Activated CD8-positive, alpha-beta T cell treated with anti-CD3 and anti-CD28 coated beads for 36 hours (primary cell): Measurements from ENCODE around the gene ROPN1L. TPM values are rescaled to one million over a fixed set of nuclear protein-coding genes. Genes with fewer than 3 reads are reported as not detected.

ENCODE experiments used
- ATAC-seq: fragments of 200-7000 bp; cut with Tn5 transposase; one replicate; pipeline ENCODE4 v1.10.0; 2021; ENCODE audit warnings: mild to moderate bottlenecking, moderate library complexity
- CTCF ChIA-PET: fragments of 350-600 bp; sonication (Branson Sonifier 250); formaldehyde crosslinking; loops from one replicate; lab custom pipeline; 2021; ENCODE audit warnings: antibody characterized with exemption; lab: Charles Lee
- POLR2A ChIA-PET: fragments of 350-600 bp; sonication (Branson Sonifier 250); formaldehyde crosslinking; loops from one replicate; lab custom pipeline; 2021; ENCODE audit warnings: antibody characterized with exemption; lab: Charles Lee
- DNase-seq: peaks from one replicate; pipeline ENCODE4 v3.0.0-alpha.2; 2020
- H3K27ac Mint-ChIP-seq: one replicate; pipeline ENCODE4 v1.8.0; 2021; ENCODE audit warnings: mild to moderate bottlenecking, mixed read lengths
- H3K27me3 Mint-ChIP-seq: one replicate; pipeline ENCODE4 v1.8.0; 2021; ENCODE audit warnings: mixed read lengths
- H3K36me3 Mint-ChIP-seq: one replicate; pipeline ENCODE4 v1.8.0; 2021; ENCODE audit warnings: low read depth, mixed read lengths
- H3K4me1 Mint-ChIP-seq: one replicate; pipeline ENCODE4 v1.8.0; 2021; ENCODE audit warnings: low read depth, mixed read lengths
- H3K4me3 Mint-ChIP-seq: one replicate; pipeline ENCODE4 v1.8.0; 2021; ENCODE audit warnings: mild to moderate bottlenecking, moderate library complexity, mixed read lengths
- H3K9me3 Mint-ChIP-seq: one replicate; pipeline ENCODE4 v1.8.0; 2021; ENCODE audit warnings: mixed read lengths
- intact Hi-C: fragments of 100-400 bp; cut with micrococcal nuclease; formaldehyde crosslinking; loops from one replicate; pipeline ENCODE4 v1.10.0; 2022
- total RNA-seq, 2 experiments: library from RNA; stranded (reverse); gene quantifications; one replicate each; pipeline ENCODE4 v1.2.3, GENCODE V29; 2021
- TF ChIP-seq, protein P1 (sequence below): fragments of 200-600 bp; IDR thresholded peaks from one replicate; pipeline ENCODE4 v1.8.0; 2022; ENCODE audit warnings: antibody characterized with exemption, mild to moderate bottlenecking

The ROPN1L gene
- total RNA-seq, 2 experiments from 2014 or later = not detected

DNA sequence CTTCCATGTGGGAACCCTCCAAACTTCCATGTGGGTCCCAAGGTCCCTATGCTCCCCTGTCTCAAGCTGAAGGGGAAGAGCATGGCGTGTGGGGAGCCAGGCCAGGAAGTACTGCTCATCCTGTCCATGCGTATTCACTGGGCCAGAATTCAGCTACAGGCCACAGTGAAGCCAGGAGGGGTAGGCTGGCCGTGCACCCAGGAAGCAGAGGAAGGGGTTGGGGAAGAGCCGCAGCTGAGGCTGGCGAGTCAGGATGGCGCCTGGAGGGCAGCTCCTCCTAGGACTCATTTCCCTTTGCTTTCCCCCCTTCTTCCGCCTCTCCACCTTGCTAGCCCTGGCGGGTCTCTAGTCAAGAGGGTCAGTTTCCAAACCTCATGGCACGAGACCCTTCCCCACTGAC is 57.4 kb downstream of the ROPN1L start:
- intact Hi-C loops = no loop called here
- ChIA-PET POLR2A (interaction anchor here (1.2 kb wide), 1 partner anchor 9 kb away, joined by 4 read pairs; no protein-coding TSS in a partner anchor), CTCF (interaction anchor here (1.5 kb wide), 1 partner anchor 21 kb away, joined by 3 read pairs; no protein-coding TSS in a partner anchor)
- TF ChIP-seq, protein P1, sequence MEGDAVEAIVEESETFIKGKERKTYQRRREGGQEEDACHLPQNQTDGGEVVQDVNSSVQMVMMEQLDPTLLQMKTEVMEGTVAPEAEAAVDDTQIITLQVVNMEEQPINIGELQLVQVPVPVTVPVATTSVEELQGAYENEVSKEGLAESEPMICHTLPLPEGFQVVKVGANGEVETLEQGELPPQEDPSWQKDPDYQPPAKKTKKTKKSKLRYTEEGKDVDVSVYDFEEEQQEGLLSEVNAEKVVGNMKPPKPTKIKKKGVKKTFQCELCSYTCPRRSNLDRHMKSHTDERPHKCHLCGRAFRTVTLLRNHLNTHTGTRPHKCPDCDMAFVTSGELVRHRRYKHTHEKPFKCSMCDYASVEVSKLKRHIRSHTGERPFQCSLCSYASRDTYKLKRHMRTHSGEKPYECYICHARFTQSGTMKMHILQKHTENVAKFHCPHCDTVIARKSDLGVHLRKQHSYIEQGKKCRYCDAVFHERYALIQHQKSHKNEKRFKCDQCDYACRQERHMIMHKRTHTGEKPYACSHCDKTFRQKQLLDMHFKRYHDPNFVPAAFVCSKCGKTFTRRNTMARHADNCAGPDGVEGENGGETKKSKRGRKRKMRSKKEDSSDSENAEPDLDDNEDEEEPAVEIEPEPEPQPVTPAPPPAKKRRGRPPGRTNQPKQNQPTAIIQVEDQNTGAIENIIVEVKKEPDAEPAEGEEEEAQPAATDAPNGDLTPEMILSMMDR = no peak
- Mint-ChIP-seq H3K27ac (no peak overlapping the region), H3K27me3 (no peaks in the 10 kb centered on the region), H3K36me3 (no peaks in the 10 kb centered on the region), H3K9me3 (peaks cover 11% of the 10 kb centered on the region), H3K4me3 (no peak overlapping the region), H3K4me1 (no peaks in the 10 kb centered on the region)
- ATAC-seq = no peak
- no peak for DNase-seq

DNA sequence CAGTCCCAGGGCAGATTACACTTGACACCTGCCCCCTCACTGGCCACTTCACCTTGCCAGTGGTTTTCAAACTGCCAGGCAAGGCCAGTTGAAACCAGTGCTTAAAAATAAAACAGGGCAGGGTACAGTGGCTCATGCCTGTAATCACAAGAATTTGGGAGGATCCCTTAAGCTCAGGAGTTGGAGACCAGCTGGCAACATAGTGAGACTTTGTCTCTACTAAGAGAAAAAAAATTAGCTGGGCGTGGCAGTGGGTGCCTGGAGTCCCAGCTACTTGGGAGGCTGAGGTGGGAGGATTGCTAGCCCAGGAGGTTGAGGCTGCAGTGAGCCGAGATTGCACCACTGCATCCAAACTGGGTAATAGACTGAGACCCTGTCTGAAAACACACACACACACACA is 58.1 kb downstream of the ROPN1L start:
- H3K9me3 Mint-ChIP-seq = peaks cover 4% of the 10 kb centered on the region
- DNase-seq (no peak), ATAC-seq (no peak)
- no peaks in the 10 kb centered on the region for H3K36me3 Mint-ChIP-seq
- TF ChIP-seq, protein P1 = no peak
- CTCF ChIA-PET = no interaction called here
- intact Hi-C loops = no loop called here
- no peak overlapping the region for H3K4me3 Mint-ChIP-seq
- no peak overlapping the region for H3K27ac Mint-ChIP-seq
- H3K27me3 Mint-ChIP-seq = no peaks in the 10 kb centered on the region
- POLR2A ChIA-PET = interaction anchor here (0.7 kb wide), 1 partner anchor 23 kb away, joined by 3 read pairs; no protein-coding TSS in a partner anchor
- H3K4me1 Mint-ChIP-seq = no peaks in the 10 kb centered on the region

DNA sequence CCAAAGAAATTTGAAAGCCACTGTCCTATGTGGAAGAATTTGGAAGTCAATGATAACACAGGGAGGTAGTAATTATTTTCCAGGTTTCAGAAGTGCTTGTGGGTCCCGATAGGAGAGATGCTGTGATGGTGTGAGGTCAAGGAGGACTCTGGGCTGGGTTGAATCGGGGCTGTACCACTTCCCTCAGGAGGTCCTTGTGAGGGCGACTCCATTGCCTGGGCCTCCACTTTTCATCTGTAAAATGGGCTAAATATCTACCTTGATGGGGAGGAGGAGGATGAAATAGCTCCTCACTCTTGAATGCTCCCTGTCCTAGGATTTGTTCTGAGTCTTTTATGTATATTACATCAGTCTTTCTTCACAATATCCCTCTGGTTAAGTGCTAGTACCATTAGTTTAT is 59.0 kb downstream of the ROPN1L start:
- no peaks in the 10 kb centered on the region for H3K27me3 Mint-ChIP-seq
- H3K36me3 Mint-ChIP-seq = no peaks in the 10 kb centered on the region

DNA sequence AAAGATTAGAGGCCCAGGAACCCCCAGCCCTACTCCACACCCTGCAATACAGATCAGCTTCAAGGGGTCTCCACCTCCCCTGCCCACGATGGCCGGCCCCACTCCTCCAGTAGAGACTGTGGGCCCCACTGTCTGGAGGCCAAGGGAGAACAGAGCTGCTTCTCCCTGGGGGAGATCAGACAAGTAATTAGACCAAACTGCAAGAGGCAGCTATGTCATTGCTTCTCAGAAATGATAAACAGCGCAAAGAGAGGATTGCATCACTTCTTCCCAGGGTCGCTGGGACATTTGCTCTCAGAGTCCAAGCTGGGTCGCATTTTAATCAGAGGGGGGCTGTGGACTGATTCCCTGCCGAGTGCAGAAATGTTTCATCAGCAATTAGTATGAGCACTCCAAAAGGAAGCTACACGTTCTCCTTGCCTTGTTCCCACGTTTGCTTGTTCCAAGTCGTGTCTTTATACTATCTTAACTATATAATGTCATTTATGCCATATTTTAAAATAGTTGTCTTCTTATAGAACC is 59.9 kb downstream of the ROPN1L start:
- DNase-seq = no peak
- Mint-ChIP-seq H3K27ac (no peak overlapping the region), H3K4me3 (no peak overlapping the region), H3K9me3 (no peaks in the 10 kb centered on the region), H3K4me1 (no peaks in the 10 kb centered on the region), H3K36me3 (no peaks in the 10 kb centered on the region), H3K27me3 (no peaks in the 10 kb centered on the region)
- intact Hi-C loops = no loop called here
- TF ChIP-seq, protein P1 = no peak
- POLR2A ChIA-PET = no interaction called here
- CTCF ChIA-PET = interaction anchor here (0.7 to 2.5 kb wide), 3 partner anchors 49 to 218 kb away, joined by 3 to 6 read pairs (median 3); no protein-coding TSS in a partner anchor
- no peak for ATAC-seq

More for the DNA sequence above, 59.0 kb downstream of the ROPN1L start:
- no peak for ATAC-seq
- intact Hi-C loops = no loop called here
- POLR2A ChIA-PET = no interaction called here
- no peak overlapping the region for H3K27ac Mint-ChIP-seq
- TF ChIP-seq, protein P1 = no peak
- no peaks in the 10 kb centered on the region for H3K9me3 Mint-ChIP-seq
- H3K4me1 Mint-ChIP-seq = no peaks in the 10 kb centered on the region
- H3K4me3 Mint-ChIP-seq = no peak overlapping the region
- CTCF ChIA-PET = interaction anchor here (2.5 kb wide), 1 partner anchor 128 kb away, joined by 6 read pairs; no protein-coding TSS in a partner anchor
- no peak for DNase-seq

DNA sequence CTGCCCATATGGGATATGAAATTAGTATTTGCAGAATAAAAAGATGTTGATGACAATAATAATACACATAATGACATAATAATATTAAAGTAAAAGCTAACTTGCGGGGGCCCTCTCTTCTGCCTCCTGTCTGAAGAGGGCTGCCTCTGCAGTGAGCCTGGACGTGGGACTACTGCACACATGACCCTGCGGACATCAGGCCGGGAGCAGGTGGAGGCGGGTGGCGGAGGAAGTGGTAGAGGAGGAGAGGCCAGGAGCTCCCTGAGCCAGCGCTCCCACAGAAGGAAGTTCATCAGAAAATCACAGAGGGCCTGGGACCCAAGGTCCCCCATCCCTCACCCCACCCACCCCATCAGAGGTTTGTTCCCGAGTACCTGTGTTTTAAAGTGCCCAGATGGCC is 60.5 kb downstream of the ROPN1L start:
- CTCF ChIA-PET = interaction anchor here (2.5 kb wide), 1 partner anchor 126 kb away, joined by 6 read pairs; no protein-coding TSS in a partner anchor

More for the DNA sequence above, 60.5 kb downstream of the ROPN1L start:
- no peaks in the 10 kb centered on the region for H3K27me3 Mint-ChIP-seq
- DNase-seq (no peak), ATAC-seq (no peak)
- POLR2A ChIA-PET = no interaction called here
- no peak overlapping the region for H3K4me3 Mint-ChIP-seq
- H3K27ac Mint-ChIP-seq = no peak overlapping the region
- TF ChIP-seq, protein P1 = no peak
- no peaks in the 10 kb centered on the region for H3K9me3 Mint-ChIP-seq
- H3K36me3 Mint-ChIP-seq = no peaks in the 10 kb centered on the region
- intact Hi-C loops = no loop called here
- no peaks in the 10 kb centered on the region for H3K4me1 Mint-ChIP-seq
